ENCODE data around the gene RPL26.

RPL26 gene

GRCh38 chr17:8372422-8372821 lies 10.6 kb downstream of the RPL26 start:
- H3K4me1 ChIP-seq (ENCODE audit: control insufficient read depth, low read length) = peaks cover 19% of the 10 kb centered on the region
- TF ChIP-seq, protein P1, sequence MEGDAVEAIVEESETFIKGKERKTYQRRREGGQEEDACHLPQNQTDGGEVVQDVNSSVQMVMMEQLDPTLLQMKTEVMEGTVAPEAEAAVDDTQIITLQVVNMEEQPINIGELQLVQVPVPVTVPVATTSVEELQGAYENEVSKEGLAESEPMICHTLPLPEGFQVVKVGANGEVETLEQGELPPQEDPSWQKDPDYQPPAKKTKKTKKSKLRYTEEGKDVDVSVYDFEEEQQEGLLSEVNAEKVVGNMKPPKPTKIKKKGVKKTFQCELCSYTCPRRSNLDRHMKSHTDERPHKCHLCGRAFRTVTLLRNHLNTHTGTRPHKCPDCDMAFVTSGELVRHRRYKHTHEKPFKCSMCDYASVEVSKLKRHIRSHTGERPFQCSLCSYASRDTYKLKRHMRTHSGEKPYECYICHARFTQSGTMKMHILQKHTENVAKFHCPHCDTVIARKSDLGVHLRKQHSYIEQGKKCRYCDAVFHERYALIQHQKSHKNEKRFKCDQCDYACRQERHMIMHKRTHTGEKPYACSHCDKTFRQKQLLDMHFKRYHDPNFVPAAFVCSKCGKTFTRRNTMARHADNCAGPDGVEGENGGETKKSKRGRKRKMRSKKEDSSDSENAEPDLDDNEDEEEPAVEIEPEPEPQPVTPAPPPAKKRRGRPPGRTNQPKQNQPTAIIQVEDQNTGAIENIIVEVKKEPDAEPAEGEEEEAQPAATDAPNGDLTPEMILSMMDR (IDR thresholded peaks at IDR 0.05; ENCODE audit: low read depth, low read length, poor library complexity, severe bottlenecking) = no peak
- no peak for TF ChIP-seq EZH2phosphoT487 (IDR thresholded peaks at IDR 0.05; ENCODE audit: borderline replicate concordance, low read length)
- no peaks in the 10 kb centered on the region for H4K20me1 ChIP-seq (ENCODE audit: control insufficient read depth, insufficient read depth, low read depth, low read length)
- no peaks in the 10 kb centered on the region for H3K9me3 ChIP-seq (ENCODE audit: control insufficient read depth, insufficient read depth, low read length)
- no peak overlapping the region for H3K4me2 ChIP-seq (ENCODE audit: low read length)
- peaks cover 26% of the 10 kb centered on the region for H3K36me3 ChIP-seq (ENCODE audit: control insufficient read depth, low read length)
- no peaks in the 10 kb centered on the region for H3K9me2 ChIP-seq (replicated peaks; ENCODE audit: control insufficient read depth, low read length)
- no peak overlapping the region for H3K27ac ChIP-seq (ENCODE audit: low read depth, low read length)
- H3K27me3 ChIP-seq (ENCODE audit: control insufficient read depth, low read length) = no peaks in the 10 kb centered on the region
- 0 out of 2 replicates have a peak, but pooled peaks cover 3% of the 10 kb centered on the region for H3K79me2 ChIP-seq (ENCODE audit: control insufficient read depth, low read length)
- H3K4me3 ChIP-seq (ENCODE audit: low read length) = no peak overlapping the region
- peaks cover 15% of the 10 kb centered on the region for H3F3A ChIP-seq (ENCODE audit: control insufficient read depth, insufficient read depth)

DNA sequence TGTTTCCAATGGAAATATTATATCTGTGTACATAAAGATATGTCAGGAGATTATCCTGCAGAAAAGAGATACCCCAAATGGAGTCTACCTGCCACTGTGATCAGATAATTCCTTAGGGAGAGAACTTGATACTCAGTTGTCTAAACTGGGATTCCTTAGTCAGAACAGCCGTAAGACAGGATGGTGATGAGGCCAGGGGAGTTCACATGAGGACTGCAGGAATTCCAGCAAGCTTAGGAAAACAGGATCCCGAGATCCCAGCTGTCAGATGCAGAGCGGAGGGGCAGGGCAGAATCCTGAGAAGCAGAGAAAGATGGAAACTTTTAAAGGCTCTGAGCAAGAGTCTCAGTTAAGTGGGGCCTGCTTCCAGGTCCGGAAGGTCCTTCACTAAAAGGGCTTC lies 11.2 kb downstream of the RPL26 start:
- H3K4me2 ChIP-seq (ENCODE audit: low read length) = no peak overlapping the region
- peaks cover 20% of the 10 kb centered on the region for H3K36me3 ChIP-seq (ENCODE audit: control insufficient read depth, low read length)
- no peaks in the 10 kb centered on the region for H3K9me2 ChIP-seq (replicated peaks; ENCODE audit: control insufficient read depth, low read length)
- no peaks in the 10 kb centered on the region for H3K27me3 ChIP-seq (ENCODE audit: control insufficient read depth, low read length)
- H3K79me2 ChIP-seq (ENCODE audit: control insufficient read depth, low read length) = 0 out of 2 replicates have a peak, but pooled peaks cover 3% of the 10 kb centered on the region
- TF ChIP-seq, protein P1 (IDR thresholded peaks at IDR 0.05; ENCODE audit: low read depth, low read length, poor library complexity, severe bottlenecking) = no peak
- TF ChIP-seq EZH2phosphoT487 (IDR thresholded peaks at IDR 0.05; ENCODE audit: borderline replicate concordance, low read length) = no peak
- H3K4me3 ChIP-seq (ENCODE audit: low read length) = no peak overlapping the region
- peaks cover 14% of the 10 kb centered on the region for H3K4me1 ChIP-seq (ENCODE audit: control insufficient read depth, low read length)
- H3K9me3 ChIP-seq (ENCODE audit: control insufficient read depth, insufficient read depth, low read length) = no peaks in the 10 kb centered on the region
- H3F3A ChIP-seq (ENCODE audit: control insufficient read depth, insufficient read depth) = peaks cover 9% of the 10 kb centered on the region
- no peaks in the 10 kb centered on the region for H4K20me1 ChIP-seq (ENCODE audit: control insufficient read depth, insufficient read depth, low read depth, low read length)
- no peak overlapping the region for H3K27ac ChIP-seq (ENCODE audit: low read depth, low read length)

- H3K27me3 ChIP-seq (ENCODE audit: control insufficient read depth, low read length) = no peaks in the 10 kb centered on the region
- H3K4me3 ChIP-seq (ENCODE audit: low read length) = no peak overlapping the region
- no peaks in the 10 kb centered on the region for H3K9me3 ChIP-seq (ENCODE audit: control insufficient read depth, insufficient read depth, low read length)
- H3K9me2 ChIP-seq (replicated peaks; ENCODE audit: control insufficient read depth, low read length) = no peaks in the 10 kb centered on the region
- no peak overlapping the region for H3K4me2 ChIP-seq (ENCODE audit: low read length)
- H4K20me1 ChIP-seq (ENCODE audit: control insufficient read depth, insufficient read depth, low read depth, low read length) = no peaks in the 10 kb centered on the region
- peaks cover 3% of the 10 kb centered on the region; the same call in 1 of the 2 replicates for H3K36me3 ChIP-seq (ENCODE audit: control insufficient read depth, low read length)
- no peaks in the 10 kb centered on the region for H3K79me2 ChIP-seq (ENCODE audit: control insufficient read depth, low read length)
- peaks cover 4% of the 10 kb centered on the region; the same call in 1 of the 2 replicates for H3K4me1 ChIP-seq (ENCODE audit: control insufficient read depth, low read length)
- H3F3A ChIP-seq (ENCODE audit: control insufficient read depth, insufficient read depth) = no peaks in the 10 kb centered on the region
- no peak for TF ChIP-seq EZH2phosphoT487 (IDR thresholded peaks at IDR 0.05; ENCODE audit: borderline replicate concordance, low read length)
- TF ChIP-seq, protein P1 (IDR thresholded peaks at IDR 0.05; ENCODE audit: low read depth, low read length, poor library complexity, severe bottlenecking) = no peak
- H3K27ac ChIP-seq (ENCODE audit: low read depth, low read length) = no peak overlapping the region
Measured at GRCh38 chr17:8369944-8370343, 13.0 kb downstream of the RPL26 start.
